ENCODE results near the gene KDM5B.
"Not testable (repeated sequence)": the region's sequence is repeated elsewhere in the genome, so short reads cannot be mapped to it uniquely, and the experiment has no call there.

The KDM5B gene

GRCh38 chr1:202716654-202717053 lies 91.6 kb downstream of the KDM5B start:
- H3K27ac ChIP-seq = no peak overlapping the region
- TF ChIP-seq, protein P1, sequence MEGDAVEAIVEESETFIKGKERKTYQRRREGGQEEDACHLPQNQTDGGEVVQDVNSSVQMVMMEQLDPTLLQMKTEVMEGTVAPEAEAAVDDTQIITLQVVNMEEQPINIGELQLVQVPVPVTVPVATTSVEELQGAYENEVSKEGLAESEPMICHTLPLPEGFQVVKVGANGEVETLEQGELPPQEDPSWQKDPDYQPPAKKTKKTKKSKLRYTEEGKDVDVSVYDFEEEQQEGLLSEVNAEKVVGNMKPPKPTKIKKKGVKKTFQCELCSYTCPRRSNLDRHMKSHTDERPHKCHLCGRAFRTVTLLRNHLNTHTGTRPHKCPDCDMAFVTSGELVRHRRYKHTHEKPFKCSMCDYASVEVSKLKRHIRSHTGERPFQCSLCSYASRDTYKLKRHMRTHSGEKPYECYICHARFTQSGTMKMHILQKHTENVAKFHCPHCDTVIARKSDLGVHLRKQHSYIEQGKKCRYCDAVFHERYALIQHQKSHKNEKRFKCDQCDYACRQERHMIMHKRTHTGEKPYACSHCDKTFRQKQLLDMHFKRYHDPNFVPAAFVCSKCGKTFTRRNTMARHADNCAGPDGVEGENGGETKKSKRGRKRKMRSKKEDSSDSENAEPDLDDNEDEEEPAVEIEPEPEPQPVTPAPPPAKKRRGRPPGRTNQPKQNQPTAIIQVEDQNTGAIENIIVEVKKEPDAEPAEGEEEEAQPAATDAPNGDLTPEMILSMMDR (conservative IDR thresholded peaks at IDR 0.05) = no peak

GRCh38 chr1:202714202-202714601 lies 94.0 kb downstream of the KDM5B start:
- not testable (repeated sequence) for H3K27ac ChIP-seq

DNA sequence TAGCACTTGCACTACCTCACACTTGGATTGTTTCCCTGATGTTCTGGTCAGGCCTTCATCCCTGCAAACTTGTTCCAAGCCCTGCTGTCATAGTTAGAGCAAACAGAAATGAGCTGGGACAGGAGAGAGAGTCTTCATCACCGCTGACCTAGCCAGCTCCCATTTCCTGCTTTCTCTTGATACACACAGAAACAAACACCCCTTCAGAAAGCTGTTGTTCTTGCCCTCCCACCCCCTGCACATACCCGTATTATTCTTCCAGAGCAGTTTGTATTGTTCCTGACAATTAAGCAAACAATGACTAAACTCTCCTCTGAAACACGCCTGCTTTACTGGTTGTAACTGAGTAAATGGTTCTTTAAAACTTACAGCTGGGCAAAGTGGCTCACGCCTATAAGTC lies 95.1 kb downstream of the KDM5B start:
- H3K27ac ChIP-seq = peak overlapping the region; percentile 44
- TF ChIP-seq, protein P1 (conservative IDR thresholded peaks at IDR 0.05) = no peak

DNA sequence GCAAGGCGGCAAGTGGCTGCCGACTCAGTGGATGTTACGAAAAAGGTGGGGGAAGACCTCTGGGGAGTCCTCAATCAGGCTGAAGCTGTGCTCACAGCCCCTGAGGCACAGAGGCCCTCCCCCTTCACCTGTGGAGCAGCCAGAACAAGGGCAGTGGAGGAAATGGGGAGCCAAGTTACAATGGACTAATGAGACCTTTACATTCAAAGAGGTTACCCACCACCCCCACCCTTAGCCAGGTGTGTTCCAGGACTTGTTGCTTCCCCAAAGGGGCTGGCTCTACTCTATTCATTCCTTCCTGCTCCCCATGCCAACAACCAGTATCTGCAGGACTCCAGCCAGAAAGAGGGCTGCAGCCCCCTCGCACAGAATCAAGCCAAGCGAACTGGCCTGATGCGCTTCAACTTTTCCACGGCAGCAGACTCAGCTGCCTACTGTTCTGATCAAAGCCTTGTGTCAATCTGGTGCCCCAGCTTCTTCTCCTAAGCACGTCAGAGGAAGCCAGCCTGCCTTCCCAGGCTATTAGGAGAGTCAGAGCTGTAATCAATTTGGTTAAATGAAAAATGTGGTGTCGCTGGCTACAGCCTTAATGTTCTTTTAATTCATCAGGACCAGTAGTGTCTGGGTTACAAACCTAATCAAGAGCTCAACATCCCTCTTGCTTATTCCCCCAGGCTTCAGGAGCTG lies 96.1 kb downstream of the KDM5B start:
- TF ChIP-seq, protein P1 (conservative IDR thresholded peaks at IDR 0.05) = no peak

DNA sequence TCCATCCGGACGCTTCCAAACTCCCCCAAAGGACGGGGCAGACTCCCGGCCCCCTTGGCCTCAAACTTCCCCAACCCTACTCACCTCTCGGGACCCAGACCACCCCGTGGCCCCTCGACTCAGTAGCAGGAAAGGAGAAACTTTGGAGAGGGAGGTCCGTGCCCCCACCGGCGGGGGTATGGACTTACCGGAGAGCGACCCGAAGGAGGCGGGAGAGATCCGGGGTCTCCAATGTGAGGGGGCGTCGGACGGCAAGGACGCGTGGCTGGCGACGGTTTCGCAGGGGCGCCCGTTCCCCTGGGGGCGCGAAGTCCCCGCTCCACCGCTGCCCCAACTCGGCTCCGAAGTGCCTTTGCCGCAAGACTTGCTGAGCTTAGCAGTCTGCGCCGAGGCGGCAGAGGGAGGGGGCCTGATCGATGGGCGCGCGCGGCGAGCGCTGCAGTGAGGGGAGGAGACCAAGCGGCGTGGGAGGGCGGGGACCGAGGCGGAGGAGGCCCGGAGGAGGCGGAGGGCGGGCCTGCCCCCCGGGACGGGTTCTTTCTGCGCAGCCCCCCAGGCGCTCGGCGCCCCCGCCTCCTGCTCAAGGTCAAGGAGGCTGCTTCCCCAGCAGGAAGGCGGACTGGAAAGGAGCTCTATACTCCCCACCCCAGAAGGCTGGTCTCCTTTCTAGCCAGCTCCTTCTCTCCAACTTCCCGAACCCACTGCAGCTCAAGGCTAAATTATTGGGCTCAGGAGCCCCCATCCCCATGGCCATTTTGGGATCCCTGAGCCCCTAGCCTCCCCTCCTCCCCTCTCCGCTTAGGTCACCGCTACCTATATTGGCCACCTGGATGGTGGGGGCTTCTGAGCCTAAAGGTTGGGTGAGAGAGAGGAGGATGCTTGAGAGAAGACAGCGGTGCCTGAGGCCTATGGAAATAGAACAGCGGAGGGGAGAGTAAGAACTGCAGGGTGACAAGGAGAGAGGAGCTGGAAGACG lies 97.9 kb downstream of the KDM5B start, which contains the start of gene SYT2:
TSS of gene SYT2 (minus strand) at position 385 of the 976 bp plus-strand sequence. CDS start 104,682 bp downstream, outside the sequence.
- H3K27ac ChIP-seq = peak within 1 kb of the TSS; percentile 40; the same call in 1 of the 2 replicates
- TF ChIP-seq, protein P1 (conservative IDR thresholded peaks at IDR 0.05) = no peak

More for the DNA sequence above, 96.1 kb downstream of the KDM5B start:
- no peak overlapping the region; the same call in 1 of the 2 replicates for H3K27ac ChIP-seq

DNA sequence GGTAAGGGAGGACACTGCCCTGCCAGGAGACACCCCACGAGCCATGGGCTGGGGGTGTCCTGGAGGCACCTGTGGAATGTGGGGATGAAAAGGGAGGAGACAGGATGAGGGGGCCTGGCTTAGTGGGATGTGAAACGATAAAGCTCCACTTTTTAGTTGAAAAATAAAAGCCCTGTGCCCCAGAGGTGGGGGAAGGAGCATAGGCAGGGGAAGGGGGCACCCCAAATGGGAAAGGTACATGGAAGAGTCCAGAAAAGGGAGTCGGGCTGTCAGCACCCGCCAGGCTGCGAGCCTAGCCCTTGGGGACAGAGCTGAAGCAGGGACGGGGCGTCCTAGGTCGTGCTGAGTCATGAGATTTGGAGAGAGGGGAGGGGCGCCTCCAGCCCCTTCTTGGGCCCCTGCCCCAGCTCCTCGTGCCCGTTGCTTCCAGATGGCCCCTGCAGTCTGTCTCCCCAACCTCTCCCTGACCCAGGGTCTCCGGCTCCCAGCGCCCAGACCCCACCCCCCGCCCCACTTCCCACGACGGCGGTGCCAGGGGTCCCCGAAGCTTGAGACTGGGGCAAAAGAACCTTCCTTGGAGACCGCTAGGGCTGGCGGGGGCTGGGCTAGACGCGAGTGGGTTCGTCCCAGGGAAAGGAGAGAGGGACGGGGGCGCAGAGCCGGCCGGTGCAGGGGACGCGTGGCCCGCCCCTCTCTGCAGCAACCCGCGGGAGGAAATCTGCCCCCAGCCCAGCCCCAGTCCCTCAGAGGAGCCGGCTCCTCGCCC lies 98.8 kb downstream of the KDM5B start:
- peak overlapping the region; percentile 40; the same call in 1 of the 2 replicates for H3K27ac ChIP-seq
- TF ChIP-seq, protein P1 (conservative IDR thresholded peaks at IDR 0.05) = no peak

GRCh38 chr1:202708456-202709275 lies 99.6 kb downstream of the KDM5B start:
- H3K27ac ChIP-seq = no peak overlapping the region
- TF ChIP-seq, protein P1 (conservative IDR thresholded peaks at IDR 0.05) = no peak

Measured in VCaP (cell line).